GM18502 (cell line): ENCODE results near the gene AGBL4.

ENCODE experiments used
- ATAC-seq: cut with Tn5 transposase; IDR thresholded peaks from one replicate; pipeline ENCODE4 v1.9.1; 2021; ENCODE audit warnings: mild to moderate bottlenecking; ENCODE audit not compliant: unreplicated experiment, poor library complexity

The AGBL4 gene

GRCh38 chr1:49465486-49466185 lies 558.1 kb downstream of the AGBL4 start:
- no peak for ATAC-seq

- ATAC-seq, result no peak
These were observed 575.6 kb downstream of the AGBL4 start for GRCh38 chr1:49448200-49448599.

- ATAC-seq, result no peak
These were observed 586.9 kb downstream of the AGBL4 start for GRCh38 chr1:49436865-49437264.

GRCh38 chr1:49435291-49435690 lies 588.5 kb downstream of the AGBL4 start:
- ATAC-seq, result no peak

- no peak for ATAC-seq
These were observed 599.0 kb downstream of the AGBL4 start for GRCh38 chr1:49424782-49425181.

DNA sequence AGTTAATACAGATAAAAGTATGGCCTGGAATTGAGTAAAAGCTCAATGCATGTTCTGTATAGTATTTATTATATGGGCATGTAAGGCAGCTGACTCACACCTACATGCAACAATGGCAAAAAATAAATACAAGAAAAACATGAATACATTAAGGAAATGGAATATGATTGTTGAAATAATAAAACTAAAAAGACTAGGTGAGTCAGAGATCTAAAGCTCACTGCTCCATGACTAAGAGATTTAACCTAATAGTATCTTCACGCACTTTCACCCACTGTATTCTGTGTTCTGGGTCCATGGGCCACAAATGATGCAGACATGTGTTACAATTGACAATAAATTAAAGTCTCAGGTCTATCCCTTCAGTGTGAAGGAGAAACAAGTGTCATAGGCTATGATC lies 607.0 kb downstream of the AGBL4 start:
- ATAC-seq, result no peak

DNA sequence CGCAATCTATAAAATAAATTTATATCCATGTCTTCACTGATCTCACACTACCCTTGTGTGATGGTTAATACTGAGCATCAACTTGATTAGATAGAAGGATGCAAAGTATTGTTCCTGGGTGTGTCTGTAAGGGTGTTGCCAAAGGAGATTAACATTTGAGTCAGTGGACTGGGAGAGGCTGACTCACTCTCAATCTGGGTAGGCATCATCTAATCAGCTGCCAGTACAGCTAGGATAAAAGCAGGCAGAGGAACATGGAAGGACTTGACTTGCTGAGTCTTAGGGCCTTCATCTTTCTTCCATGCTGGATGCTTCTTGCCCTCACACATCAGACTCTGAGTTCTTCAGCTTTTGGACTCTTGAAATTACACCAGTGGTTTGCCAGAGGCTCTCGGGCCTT lies 615.4 kb downstream of the AGBL4 start:
- no peak for ATAC-seq

GRCh38 chr1:49397086-49397485 lies 626.7 kb downstream of the AGBL4 start:
- no peak for ATAC-seq

GRCh38 chr1:49394200-49394599 lies 629.6 kb downstream of the AGBL4 start:
- ATAC-seq, result no peak

DNA sequence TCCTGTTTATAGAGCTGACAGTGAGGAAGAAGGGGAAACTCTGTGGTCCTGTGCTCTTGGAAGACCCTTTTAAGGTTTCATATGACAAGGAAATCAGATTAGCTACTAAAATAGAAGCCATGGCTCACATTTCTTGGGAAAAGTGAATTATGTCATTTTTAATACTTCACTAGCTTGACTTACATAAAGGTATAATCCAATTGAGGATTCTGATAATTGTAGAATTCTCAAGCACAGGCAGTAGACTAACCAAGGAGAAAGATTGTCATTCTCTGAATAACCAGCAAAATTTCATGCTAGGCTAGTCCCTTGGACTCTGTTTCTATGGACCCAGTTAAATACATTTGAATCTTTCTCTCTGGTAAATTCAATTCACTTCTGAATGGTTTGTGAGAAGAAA lies 634.1 kb downstream of the AGBL4 start:
- ATAC-seq, result no peak

DNA sequence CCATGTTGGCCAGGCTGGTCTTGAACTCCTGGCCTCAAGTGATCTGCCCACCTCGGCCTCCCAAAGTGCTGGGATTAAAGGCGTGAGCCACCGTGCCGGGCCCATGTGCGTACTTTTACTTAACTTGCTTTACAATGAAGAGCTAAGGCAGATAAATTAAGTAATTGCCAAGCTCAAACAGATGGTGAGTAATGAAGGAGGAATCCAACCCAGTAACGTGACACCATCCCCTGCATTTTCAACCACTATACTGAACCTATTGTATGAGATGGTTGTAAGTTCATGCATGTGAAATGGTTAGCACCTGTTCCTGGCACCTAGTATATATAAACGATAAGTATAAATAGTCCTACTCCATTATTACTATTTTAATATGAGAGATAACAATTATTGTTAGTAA lies 659.1 kb downstream of the AGBL4 start:
- no peak for ATAC-seq

DNA sequence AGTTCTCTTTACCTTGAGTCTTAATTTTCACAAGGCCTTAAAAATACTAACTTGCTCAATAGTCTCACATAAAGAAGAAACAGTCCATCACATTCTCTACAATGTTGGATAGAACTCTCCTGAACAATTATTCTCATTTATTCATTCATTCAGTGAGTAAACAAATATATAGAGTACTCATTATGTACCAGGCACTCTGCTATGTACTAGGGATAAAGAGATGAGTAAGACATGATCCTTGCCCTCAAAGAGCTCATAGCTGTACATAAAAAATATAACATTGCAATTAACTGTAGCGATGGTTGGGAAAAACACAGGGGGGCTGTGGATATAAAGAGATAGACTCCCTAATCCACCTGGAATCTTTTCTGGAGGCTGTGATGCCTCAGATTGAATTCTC lies 660.1 kb downstream of the AGBL4 start:
- ATAC-seq, result no peak

GRCh38 chr1:49358036-49358435 lies 665.7 kb downstream of the AGBL4 start:
- no peak for ATAC-seq

GRCh38 chr1:49356594-49356993 lies 667.2 kb downstream of the AGBL4 start:
- ATAC-seq, result no peak

DNA sequence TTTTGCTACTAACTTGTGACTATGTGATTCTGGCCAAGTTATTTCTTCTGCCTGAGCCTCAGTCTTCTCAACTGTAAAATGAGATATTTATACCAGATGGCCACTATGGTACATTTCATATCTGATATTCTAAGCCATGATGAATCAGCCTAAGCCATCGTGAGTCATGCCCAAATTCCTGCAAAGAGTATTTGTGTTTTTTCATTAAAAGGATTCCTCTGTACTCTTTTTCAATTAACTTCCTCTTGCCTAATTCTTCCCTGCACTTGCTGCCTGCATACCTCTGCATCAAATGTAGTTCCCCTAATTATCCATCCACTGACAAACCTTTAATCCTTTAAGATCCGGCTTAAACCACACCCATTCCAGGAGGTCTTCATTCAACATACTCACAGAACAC lies 672.0 kb downstream of the AGBL4 start:
- ATAC-seq, result no peak

DNA sequence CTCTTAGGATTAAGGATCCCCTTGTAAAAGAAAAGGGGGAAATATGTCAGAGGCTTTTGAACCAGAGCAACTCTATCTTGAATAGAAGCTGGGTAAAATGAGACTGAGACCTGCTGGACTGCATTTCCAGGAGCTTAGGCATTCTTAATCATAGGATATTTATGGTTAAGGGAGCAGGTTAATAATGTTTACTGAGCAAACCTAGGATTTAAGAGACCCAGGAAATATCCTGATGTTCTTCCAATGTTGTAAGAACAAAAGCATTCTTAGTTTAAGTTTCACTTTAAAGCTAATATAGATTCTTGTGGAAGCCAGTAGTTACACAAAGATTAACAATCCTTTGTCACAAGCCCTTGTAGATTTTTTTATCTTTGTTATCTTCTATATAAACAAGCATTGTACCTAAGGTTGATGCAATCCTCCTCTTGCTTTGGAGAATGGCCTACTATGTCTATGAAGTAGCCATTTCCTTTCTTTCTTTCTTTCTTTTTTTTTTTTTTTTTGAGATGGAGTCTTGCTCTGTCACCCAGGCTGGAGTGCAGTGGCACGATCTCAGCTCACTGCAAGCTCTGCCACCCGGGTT lies 676.9 kb downstream of the AGBL4 start:
- no peak for ATAC-seq

DNA sequence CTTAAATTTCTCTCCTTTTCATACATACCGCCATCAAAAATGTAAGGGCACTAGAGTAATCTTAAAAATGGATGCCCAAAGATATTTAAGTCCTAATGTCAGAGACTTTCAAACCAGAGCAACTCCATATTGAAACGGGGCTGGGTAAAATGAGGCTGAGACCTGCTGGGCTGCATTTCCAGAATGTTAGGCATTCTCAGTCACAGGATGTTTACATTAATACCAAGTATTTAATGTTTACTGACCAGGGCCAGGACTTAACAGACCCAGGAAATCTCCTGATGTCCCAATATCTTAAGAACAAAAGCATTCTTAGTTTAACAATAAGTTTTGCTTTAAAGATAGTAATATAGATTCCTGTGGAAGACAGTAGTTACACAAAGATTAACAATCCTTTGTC lies 683.2 kb downstream of the AGBL4 start:
- ATAC-seq, result no peak

- ATAC-seq, result no peak
These were observed 684.7 kb downstream of the AGBL4 start for GRCh38 chr1:49339043-49339442.

DNA sequence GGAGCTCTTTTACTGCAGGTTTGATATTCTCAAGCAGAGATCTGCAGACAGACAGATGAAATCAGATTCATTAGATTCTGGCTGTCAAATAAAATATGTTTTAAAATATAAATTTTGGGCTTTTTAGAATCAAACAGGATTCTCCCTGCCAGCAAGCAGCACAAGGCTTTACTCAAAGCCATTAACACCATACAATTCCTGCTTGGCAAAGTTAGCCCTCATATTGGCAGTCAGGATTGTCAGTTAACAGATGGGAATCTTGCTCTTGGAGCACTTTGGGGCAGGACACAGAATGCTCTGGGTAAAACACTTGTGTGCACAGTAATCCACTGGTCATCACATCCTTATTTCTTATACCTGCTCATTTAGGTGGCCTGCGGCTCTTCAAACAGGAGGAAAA lies 686.5 kb downstream of the AGBL4 start:
- ATAC-seq, result no peak

GRCh38 chr1:49333906-49334305 lies 689.8 kb downstream of the AGBL4 start:
- ATAC-seq, result no peak

- ATAC-seq, result no peak
These were observed 692.5 kb downstream of the AGBL4 start for GRCh38 chr1:49331066-49331852.
